Measurements from ENCODE around the gene ZNF486.

DNA sequence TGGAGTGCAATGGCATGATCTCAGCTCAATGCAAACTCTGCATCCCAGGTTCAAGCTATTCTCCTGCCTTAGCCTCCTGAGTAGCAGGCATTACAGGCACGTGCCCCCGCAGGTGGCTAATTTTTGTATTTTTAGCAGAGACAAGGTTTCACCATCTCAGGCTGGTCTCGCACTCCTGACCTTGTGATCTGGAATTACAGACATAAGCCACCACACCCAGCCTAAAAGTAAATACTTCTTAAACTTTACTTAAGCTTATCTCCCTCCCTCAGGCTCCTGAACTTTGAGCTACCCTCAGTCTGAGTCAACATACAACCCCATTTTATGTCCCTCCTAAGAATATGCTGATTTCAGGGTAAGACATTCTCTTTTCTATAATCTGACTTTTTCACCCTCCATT lies 66.1 kb downstream of the ZNF486 start:
- TF ChIP-seq EZH2 (IDR thresholded peaks at IDR 0.05) (no peak), POLR2AphosphoS5 (IDR thresholded peaks at IDR 0.05; ENCODE audit: borderline replicate concordance, low read depth, low read length) (no peak), FOXP2 (optimal IDR thresholded peaks at IDR 0.05; ENCODE audit: control extremely low read depth, extremely low read length, insufficient read depth) (no peak)
